Liver (tissue), 9 donors: Measurements from ENCODE around the gene EDAR. TPM values are rescaled to one million over a fixed set of nuclear protein-coding genes. Genes with fewer than 3 reads are reported as not detected.

Source experiments
- DNase-seq: peaks from one replicate; pipeline ENCODE4 v3.0.0-alpha.2; 2017; ENCODE audit warnings: low spot score
- H3K27ac ChIP-seq, 2 donors: one replicate each; pipeline ENCODE4 v1.7.0; 2013; ENCODE audit warnings: inconsistent platforms in 2 of 2, low read length in 2 of 2, control low read depth in 1 of 2, low read depth in 1 of 2, mild to moderate bottlenecking in 1 of 2
- H3K27me3 ChIP-seq, 4 donors: one replicate each; pipeline versions ENCODE4 v1.6.1 to v1.7.0; 2013; ENCODE audit warnings: low read length in 3 of 4, inconsistent platforms in 1 of 4, mild to moderate bottlenecking in 1 of 4, moderate library complexity in 1 of 4; ENCODE audit not compliant: control insufficient read depth in 4 of 4, insufficient read depth in 4 of 4
- H3K36me3 ChIP-seq, 4 donors: one replicate each; pipeline versions ENCODE4 v1.6.1 to v1.7.0; 2013; ENCODE audit warnings: low read length in 3 of 4, mild to moderate bottlenecking in 3 of 4, low read depth in 1 of 4, moderate library complexity in 1 of 4; ENCODE audit not compliant: control insufficient read depth in 4 of 4, insufficient read depth in 3 of 4
- H3K4me1 ChIP-seq, 4 donors: one replicate each; pipeline versions ENCODE4 v1.6.1 to v1.7.0; 2013; ENCODE audit warnings: low read length in 3 of 4, mild to moderate bottlenecking in 3 of 4, moderate library complexity in 1 of 4; ENCODE audit not compliant: control insufficient read depth in 4 of 4, insufficient read depth in 4 of 4
- H3K4me3 ChIP-seq, 3 donors: one replicate each; pipeline versions ENCODE4 v1.6.1 to v1.7.0; 2013; ENCODE audit warnings: low read length in 3 of 3, control low read depth in 1 of 3, low read depth in 1 of 3, mild to moderate bottlenecking in 1 of 3
- H3K9ac ChIP-seq, 2 donors: one replicate each; pipeline ENCODE4 v1.7.0; 2013; ENCODE audit warnings: low read length in 2 of 2, mild to moderate bottlenecking in 2 of 2, moderate library complexity in 2 of 2, control low read depth in 1 of 2, low read depth in 1 of 2
- H3K9me3 ChIP-seq, 4 donors: one replicate each; pipeline versions ENCODE4 v1.6.1 to v1.7.0; 2013; ENCODE audit warnings: low read length in 3 of 4; ENCODE audit not compliant: control insufficient read depth in 4 of 4
- ATF3 ChIP-seq: IDR thresholded peaks from 2 replicates; pipeline ENCODE4 v1.6.1; 2016; ENCODE audit warnings: antibody characterized with exemption
- CTCF ChIP-seq: fragments of 150-350 bp; IDR thresholded peaks from 2 replicates; pipeline ENCODE4 v1.5.1; 2017; ENCODE audit warnings: improper control_type of control experiment, low read depth, low read length; ENCODE audit not compliant: missing input control
- EGR1 ChIP-seq, 2 donors: IDR thresholded peaks; 2 replicates each; pipeline ENCODE4 v1.6.1; 2016 to 2018; ENCODE audit warnings: antibody characterized with exemption in 2 of 2, low read depth in 2 of 2
- FOXA1 ChIP-seq: IDR thresholded peaks from 2 replicates; pipeline ENCODE4 v1.6.1; 2016; ENCODE audit warnings: antibody characterized with exemption
- FOXA2 ChIP-seq: IDR thresholded peaks from 2 replicates; pipeline ENCODE4 v1.6.1; 2016; ENCODE audit warnings: antibody characterized with exemption
- GABPA ChIP-seq, 2 donors: IDR thresholded peaks in 1 of 2; conservative IDR thresholded peaks in 1 of 2; 2 replicates each; pipeline ENCODE4 v1.6.1; 2016; ENCODE audit warnings: antibody characterized with exemption in 2 of 2, mild to moderate bottlenecking in 1 of 2, moderate library complexity in 1 of 2
- HNF4A ChIP-seq, 2 donors: conservative IDR thresholded peaks; 2 replicates each; pipeline ENCODE4 v1.6.1; 2016; ENCODE audit warnings: antibody characterized with exemption in 2 of 2, mild to moderate bottlenecking in 2 of 2
- HNF4G ChIP-seq: IDR thresholded peaks from 2 replicates; pipeline ENCODE4 v1.6.1; 2016; ENCODE audit warnings: antibody characterized with exemption
- JUND ChIP-seq, 2 donors: IDR thresholded peaks; 2 replicates each; pipeline ENCODE4 v1.6.1; 2016; ENCODE audit warnings: antibody characterized with exemption in 2 of 2
- NR2F2 ChIP-seq: IDR thresholded peaks from 2 replicates; pipeline ENCODE4 v1.6.1; 2016; ENCODE audit warnings: antibody characterized with exemption
- RAD21 ChIP-seq, 2 donors: IDR thresholded peaks; 2 replicates each; pipeline ENCODE4 v1.6.1; 2016; ENCODE audit warnings: antibody characterized with exemption in 2 of 2, mild to moderate bottlenecking in 2 of 2
- RXRA ChIP-seq, 2 donors: IDR thresholded peaks; 2 replicates each; pipeline ENCODE4 v1.6.1; 2017 to 2018; ENCODE audit warnings: antibody characterized with exemption in 2 of 2, mild to moderate bottlenecking in 1 of 2
- SP1 ChIP-seq: IDR thresholded peaks from 2 replicates; pipeline ENCODE4 v1.6.1; 2018; ENCODE audit warnings: antibody characterized with exemption, mild to moderate bottlenecking
- TAF1 ChIP-seq: conservative IDR thresholded peaks from 2 replicates; pipeline ENCODE4 v1.6.1; 2016; ENCODE audit warnings: antibody characterized with exemption, mild to moderate bottlenecking
- YY1 ChIP-seq: IDR thresholded peaks from 2 replicates; pipeline ENCODE4 v1.6.1; 2016; ENCODE audit warnings: antibody characterized with exemption, mild to moderate bottlenecking
- ZBTB33 ChIP-seq: IDR thresholded peaks from 2 replicates; pipeline ENCODE4 v1.6.1; 2016; ENCODE audit warnings: antibody characterized with exemption
- whole genome bisulfite sequencing: extraction: QIAGEN DNeasy Blood & Tissue Kit; methylation state at CpG from one replicate; pipeline ENCODE4 v1.1.7; 2013; 5-methylcytosine and 5-hydroxymethylcytosine counted together
- polyA plus RNA-seq, 2 donors: library from polyadenylated mRNA; stranded (reverse) in 1 of 2; unstranded in 1 of 2; fragments of 200-250 nt in 1 of 2; fragments of >200 nt in 1 of 2; fragmentation: Nextera tagmentation in 1 of 2; extraction: Ambion mirVana in 1 of 2; gene quantifications; one replicate each; pipeline versions ENCODE4 v1.2.1 to v1.2.3, GENCODE V29; 2013 to 2015
- total RNA-seq, 2 donors: library from RNA; depleted of rRNA; stranded (reverse); fragments of >200 nt; gene quantifications; one replicate each; pipeline ENCODE4 v1.2.3, GENCODE V29; 2014
- TF ChIP-seq, protein P1 (sequence below): IDR thresholded peaks from 2 replicates; pipeline ENCODE4 v1.6.1; 2016; ENCODE audit warnings: antibody characterized with exemption
- TF ChIP-seq, protein P2 (sequence below): IDR thresholded peaks from 2 replicates; pipeline ENCODE4 v1.6.1; 2016; ENCODE audit warnings: antibody characterized with exemption, mild to moderate bottlenecking
- donor health status: healthy.
- donor health status: healthy.
- donor health status: healthy.
- donor health status: healthy.
- donor health status: healthy.

EDAR gene
- total and polyA plus RNA-seq, 4 donors, result 0.09 to 0.50 (median 0.10) TPM

DNA sequence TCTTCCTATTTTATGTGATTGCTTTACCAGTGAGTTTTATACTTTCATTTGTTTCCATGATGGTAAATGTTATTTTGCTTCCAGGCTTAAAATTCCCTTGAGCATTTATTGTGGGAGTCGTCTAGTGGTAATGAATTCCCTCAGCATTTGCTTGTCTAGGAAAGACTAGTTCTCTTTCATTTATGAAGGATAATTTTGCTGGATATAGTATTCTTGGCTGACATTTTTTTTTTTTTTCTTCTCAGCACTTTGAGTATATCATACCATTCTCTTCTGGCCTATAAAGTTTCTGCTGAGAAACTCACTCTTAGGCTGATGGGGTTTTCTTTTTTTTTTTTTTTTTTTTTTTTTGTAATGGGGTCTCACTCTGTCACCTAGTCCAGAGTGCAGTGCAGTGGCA, 99.1 kb downstream of the EDAR start:
- 96% methylated on average over 1 of the region's 1 CpG for WGBS
- TF ChIP-seq YY1, result no peak
- TF ChIP-seq, protein P1, sequence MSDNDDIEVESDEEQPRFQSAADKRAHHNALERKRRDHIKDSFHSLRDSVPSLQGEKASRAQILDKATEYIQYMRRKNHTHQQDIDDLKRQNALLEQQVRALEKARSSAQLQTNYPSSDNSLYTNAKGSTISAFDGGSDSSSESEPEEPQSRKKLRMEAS, result no peak
- TF ChIP-seq CTCF, result no peak
- TF ChIP-seq, protein P2, sequence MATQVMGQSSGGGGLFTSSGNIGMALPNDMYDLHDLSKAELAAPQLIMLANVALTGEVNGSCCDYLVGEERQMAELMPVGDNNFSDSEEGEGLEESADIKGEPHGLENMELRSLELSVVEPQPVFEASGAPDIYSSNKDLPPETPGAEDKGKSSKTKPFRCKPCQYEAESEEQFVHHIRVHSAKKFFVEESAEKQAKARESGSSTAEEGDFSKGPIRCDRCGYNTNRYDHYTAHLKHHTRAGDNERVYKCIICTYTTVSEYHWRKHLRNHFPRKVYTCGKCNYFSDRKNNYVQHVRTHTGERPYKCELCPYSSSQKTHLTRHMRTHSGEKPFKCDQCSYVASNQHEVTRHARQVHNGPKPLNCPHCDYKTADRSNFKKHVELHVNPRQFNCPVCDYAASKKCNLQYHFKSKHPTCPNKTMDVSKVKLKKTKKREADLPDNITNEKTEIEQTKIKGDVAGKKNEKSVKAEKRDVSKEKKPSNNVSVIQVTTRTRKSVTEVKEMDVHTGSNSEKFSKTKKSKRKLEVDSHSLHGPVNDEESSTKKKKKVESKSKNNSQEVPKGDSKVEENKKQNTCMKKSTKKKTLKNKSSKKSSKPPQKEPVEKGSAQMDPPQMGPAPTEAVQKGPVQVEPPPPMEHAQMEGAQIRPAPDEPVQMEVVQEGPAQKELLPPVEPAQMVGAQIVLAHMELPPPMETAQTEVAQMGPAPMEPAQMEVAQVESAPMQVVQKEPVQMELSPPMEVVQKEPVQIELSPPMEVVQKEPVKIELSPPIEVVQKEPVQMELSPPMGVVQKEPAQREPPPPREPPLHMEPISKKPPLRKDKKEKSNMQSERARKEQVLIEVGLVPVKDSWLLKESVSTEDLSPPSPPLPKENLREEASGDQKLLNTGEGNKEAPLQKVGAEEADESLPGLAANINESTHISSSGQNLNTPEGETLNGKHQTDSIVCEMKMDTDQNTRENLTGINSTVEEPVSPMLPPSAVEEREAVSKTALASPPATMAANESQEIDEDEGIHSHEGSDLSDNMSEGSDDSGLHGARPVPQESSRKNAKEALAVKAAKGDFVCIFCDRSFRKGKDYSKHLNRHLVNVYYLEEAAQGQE, result no peak
- TF ChIP-seq FOXA1, result no peak
- no peak for TF ChIP-seq FOXA2
- no peak for TF ChIP-seq RAD21 (IDR thresholded peaks at IDR 0.05)
- no peak for TF ChIP-seq EGR1 (IDR thresholded peaks at IDR 0.05; ENCODE audit: low read depth in 2 of 2)
- TF ChIP-seq GABPA (IDR thresholded peaks at IDR 0.05 in 1 of 2, conservative IDR thresholded peaks at IDR 0.05 in 1 of 2), result no peak
- TF ChIP-seq RXRA (IDR thresholded peaks at IDR 0.05), result no peak
- no peak for TF ChIP-seq ZBTB33
- TF ChIP-seq NR2F2, result no peak
- TF ChIP-seq TAF1, result no peak
- no peak for TF ChIP-seq SP1
- no peak for TF ChIP-seq HNF4A (conservative IDR thresholded peaks at IDR 0.05)
- no peak for TF ChIP-seq HNF4G
- TF ChIP-seq ATF3, result no peak
- TF ChIP-seq JUND (IDR thresholded peaks at IDR 0.05), result no peak
- Histone ChIP-seq H3K27ac (no peak overlapping the region), H3K4me3 (peak overlapping the region in 1 of 3 donors; percentile 7), H3K27me3 (no peaks in the 10 kb centered on the region), H3K9ac (no peak overlapping the region), H3K9me3 (peaks cover 3 to 4% (median 4%) of the 10 kb centered on the region in 4 donors), H3K4me1 (peaks cover 2 to 3% (median 2%) of the 10 kb centered on the region in 4 donors), H3K36me3 (no peaks in the 10 kb centered on the region)
- no peak for DNase-seq
